GM19043 (cell line): Measurements from ENCODE around the gene ATXN1.
A peak's percentile ranks its signal among the peaks of the same experiment; 100 is the strongest.

Experiments
- ATAC-seq: cut with Tn5 transposase; IDR thresholded peaks from one replicate; pipeline ENCODE4 v1.9.1; 2021; ENCODE audit warnings: low read depth; ENCODE audit not compliant: unreplicated experiment

ATXN1 gene

DNA sequence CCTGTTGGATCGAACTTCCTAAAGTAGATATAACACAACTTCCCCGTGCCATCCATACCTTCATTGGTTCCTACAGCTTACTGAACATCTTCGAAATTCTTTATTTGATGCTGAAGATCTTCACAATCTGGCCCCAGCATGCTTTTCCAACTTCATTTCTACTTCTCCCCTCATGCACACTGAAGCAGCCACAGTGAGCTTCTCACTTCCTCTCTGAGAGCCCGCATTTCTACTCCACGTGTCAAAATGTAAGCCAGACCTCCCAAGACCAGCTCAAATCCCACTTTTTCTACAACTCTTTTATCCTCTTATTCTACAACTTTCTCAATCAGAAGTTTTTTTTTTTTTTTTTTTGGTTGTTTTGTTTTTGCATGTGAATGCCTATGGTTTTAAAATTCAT, 268.1 kb downstream of the ATXN1 start:
- ATAC-seq: peak; percentile 37

DNA sequence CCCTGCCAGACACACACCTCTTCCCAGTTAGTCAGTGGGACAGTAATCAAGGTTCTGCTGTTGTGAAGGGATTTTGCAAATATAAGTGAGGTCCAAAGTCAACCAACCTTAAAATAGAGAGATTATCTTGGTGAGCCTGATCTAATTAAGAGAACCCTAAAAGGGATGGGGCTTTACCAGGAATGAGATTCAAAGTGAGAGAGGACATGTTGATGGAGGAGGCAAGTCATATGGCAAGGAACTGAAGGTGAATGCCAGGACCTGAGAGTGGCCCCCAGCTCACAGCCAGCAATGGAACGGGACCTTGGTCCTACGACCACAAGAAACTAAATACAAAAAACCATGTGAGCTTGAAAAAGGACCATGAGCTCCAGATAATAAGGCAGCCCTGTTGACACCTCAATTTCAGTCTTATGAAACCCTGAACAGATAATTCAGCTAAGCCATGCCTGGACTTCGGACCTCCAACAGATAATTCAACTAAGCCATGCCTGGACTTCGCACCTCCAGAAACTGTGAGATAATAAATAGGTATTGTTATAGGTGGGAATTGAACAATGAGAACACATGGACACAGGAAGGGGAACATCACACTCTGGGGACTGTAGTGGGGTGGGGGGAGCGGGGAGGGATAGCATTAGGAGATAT, 269.5 kb downstream of the ATXN1 start:
- ATAC-seq: no peak

DNA sequence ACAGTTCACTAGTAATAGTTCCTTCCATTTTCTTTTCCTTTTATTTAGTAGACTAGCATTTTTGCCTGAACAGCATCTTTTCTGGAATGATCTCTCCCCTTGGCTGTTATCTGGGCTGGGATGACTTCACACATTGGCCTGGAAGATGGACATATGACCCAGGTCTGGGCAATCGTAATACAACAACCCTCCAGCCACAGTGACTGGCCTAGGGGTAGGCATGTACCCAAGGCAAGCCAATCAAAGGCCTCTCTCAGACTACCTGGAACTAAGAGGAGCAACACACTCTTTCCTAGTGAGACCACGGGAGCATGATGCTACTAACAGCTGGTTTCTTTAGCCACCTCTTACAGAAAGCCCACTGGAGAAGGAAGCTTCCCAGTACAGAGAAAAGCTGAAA, 270.6 kb downstream of the ATXN1 start:
- no peak for ATAC-seq

DNA sequence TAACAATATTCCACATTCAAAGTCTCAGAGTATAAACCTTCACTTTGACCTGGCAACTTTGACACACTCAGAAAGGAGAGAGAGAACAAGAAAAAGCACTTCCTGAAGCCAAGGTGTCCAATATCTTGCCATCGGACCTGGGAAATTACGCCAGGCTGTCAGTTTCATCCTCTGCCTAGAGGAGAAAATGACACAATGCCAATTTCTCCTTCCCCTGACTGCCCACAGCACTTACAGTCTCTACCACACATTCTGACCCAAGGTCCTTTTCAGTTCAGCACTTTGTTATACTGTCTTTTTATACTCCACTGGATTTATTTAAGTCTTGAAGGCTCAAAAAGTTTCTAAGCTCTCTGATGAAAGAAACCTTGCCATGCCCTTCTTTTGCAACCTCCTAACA, 272.4 kb downstream of the ATXN1 start:
- ATAC-seq: no peak

DNA sequence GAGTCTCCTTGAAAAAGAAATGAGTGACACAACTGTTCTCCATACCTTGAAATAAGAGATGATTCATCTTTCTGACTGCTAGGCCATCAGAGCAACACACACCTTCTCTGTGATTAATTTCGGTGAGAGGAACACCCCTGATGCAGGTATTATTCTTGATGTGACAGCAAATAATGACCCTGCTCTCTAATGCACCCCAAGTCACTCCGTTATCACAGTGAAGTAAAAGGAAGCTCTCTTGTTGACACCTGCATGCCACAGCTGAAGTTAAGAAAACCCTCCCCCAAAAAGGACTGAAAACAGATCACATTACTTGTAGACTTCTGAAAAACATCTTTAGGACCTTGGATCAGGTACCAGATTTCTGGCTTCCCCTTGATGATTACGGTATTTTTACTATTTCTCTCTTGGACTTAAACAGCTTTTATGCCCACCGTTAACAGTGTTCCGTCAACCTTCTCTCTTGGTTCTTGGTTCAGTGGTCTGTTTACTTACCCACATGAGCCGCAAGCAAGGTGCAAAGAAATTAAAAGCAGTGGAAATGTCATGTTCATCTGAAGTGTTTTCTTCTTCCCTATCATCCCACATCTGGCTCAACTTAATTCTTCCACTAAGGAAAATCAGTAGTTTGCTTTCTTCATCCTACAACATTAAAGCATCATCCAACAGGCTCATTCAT, 273.1 kb downstream of the ATXN1 start:
- ATAC-seq: no peak

DNA sequence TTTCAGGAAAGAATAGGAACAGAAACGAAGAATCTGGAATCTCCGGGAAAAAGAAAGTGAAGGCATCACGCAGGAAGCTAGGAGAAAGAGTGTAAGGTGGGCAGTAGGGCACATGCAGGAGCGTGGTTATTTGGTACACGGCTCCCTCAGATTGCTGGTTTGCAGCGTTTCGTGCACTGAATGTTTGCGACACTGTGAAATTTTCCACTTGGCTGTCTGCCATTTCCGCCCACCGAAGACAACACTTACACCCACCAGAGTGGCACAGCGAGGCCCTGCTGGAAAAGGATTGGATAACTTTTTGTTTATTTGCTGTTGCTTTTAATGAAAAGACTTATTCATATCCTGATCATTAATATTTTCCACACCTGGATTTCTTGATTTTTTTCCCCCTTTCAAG, 274.6 kb downstream of the ATXN1 start:
- ATAC-seq: no peak

DNA sequence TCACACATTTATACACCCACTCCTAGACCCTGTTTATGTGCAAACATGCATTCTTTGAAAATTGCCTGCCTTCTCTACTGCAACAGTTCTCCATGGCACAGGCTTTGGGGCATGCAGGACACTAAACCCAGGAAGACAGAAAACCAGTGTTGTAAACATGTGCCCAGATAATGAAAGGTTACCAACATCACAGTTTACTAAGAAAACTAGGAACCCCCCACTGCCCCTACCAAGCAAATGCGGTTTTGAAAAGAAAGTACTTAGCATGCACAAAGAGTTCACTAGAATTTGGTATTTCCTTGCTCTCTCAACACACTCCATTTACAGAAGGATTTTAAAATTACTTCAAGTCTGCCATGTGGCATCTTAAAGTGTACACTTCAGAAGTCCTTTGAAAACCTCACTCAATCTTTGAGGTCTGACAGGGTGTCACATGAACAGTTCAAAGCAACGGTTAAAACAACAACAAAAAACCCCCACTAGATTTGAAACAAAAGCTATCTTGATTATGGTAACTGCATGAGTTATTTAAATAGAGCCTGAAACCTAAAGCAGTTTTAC, 277.9 kb downstream of the ATXN1 start:
- ATAC-seq: no peak

DNA sequence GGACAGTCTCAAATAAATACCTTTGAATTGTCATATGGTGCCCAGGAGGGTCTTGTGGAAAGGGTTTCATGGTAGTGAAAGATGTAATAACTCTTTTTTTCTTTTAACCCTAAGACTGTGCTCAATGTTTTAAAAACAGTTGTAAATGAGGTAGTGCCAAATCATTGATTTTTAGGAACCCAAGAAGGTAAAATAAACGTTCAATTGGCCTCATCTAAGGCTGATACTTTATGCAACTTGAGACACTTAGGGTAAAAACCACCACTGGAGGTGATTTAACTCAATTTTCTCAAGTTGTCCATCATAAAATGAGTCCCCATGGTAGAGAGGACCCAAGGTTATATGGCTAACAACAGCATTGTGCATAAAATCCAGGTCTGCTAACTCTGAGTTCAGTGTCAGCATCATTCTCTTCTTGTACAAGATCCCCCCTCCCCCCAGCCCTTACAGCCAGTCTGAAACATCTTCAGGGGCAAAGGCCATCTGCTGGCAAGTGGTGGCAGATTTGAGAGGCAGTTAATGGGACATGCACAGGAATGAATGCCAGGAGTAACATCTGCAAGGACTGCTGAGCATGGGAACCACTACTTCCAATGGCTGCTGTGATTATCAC, 278.5 kb downstream of the ATXN1 start:
- no peak for ATAC-seq

DNA sequence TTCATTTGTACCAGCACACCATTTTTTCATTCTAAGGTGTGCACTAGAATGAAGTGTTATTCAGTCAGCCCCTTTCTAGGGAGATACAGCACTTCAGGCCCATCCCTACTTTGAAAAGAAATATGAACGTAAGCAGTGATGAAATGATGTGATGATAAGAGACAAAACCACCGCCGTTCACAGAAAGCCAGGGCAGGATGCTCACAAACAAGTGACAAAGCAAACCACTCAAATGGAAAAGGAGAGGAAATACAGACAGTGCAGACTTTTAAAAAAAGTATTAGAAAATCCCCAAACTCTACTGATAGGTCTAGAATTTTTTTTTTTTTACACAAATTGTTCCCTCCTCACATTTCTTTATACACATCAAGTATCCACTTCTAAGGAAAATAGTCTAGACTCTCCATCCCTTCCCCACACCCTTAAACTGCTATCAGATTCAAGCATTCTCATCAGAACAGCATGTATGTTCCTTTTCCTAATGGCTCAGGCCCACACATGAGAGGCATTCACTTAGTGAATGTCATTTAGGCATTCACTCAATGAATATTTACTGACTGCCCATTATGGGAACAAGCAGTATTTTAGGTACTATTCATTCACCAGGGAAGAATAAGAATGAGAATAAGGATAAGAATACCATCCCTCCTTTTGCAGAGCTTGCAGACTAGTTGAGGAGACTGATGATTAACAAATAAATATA, 279.4 kb downstream of the ATXN1 start:
- ATAC-seq: no peak

DNA sequence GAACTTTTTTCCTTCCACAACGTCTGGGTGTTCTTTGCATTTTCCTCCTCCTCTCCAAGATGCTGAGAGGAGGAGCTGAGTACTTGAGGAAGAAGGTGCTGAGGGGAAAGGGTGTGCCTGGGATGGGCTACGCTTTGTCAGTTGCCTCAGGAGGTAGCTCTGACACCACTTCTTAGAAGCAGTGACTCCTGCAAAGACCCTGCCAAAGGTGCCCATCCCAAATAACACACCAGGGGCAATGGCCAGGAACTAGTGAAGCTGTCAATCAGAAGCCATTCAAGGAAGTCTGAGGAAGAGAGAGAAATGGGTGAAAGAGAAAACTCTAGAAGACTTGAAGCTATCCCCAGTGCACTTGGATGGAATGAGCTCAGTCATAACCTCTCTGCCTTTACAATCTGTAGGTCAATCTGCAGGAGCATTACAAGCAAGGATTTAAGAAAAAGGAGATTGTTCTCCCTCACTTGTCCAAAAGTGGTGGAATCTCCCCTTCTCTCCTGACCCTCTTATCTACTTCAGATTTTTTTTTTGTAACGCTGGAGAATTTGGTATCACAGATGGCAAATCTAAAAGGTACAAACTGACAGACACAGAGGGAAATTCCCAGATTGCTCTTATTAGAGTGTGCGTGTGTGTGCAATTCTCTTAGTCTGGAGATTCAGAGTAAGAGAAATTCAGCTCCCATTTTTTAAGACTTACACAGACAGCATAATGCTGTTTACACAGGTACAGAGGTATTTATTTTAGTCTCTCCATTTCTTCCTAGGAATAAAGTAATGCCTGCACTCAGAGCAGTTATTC, 280.3 kb downstream of the ATXN1 start:
- no peak for ATAC-seq

DNA sequence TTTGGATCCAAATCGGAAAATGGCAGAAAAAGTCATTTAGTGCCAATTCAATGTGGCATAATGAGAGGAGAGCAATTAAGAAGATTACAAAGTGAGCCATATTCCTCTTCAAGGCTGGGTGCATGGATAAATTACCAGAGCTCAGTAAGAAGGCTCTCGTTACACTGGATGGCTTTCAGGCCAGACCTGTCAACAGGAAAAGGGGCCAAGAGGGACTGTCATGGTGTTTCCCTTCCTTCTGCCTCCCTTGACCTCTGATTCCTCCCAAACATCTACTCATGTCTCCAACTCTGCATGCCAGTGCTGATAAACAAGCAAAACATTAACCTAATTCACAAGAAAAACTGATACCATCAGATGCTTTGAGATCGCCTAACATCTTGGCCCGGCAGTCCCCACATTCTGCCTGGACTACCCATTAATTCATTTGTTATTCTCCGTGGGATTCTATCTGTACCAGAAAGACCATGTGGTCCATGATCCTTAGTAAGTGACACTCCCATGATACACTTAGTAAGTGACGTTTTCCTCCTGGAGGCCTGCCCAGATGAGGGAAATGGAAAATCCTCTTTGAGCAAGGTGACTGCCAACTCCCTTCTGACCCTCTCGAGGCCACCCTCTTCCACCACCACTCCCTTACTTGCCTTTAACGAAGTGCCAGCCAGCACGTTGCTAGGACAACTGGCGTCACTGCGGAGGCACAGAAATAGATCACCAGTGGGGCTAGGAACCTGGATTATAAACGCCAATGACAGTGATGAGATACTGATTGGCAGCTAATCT, 283.7 kb downstream of the ATXN1 start:
- no peak for ATAC-seq

DNA sequence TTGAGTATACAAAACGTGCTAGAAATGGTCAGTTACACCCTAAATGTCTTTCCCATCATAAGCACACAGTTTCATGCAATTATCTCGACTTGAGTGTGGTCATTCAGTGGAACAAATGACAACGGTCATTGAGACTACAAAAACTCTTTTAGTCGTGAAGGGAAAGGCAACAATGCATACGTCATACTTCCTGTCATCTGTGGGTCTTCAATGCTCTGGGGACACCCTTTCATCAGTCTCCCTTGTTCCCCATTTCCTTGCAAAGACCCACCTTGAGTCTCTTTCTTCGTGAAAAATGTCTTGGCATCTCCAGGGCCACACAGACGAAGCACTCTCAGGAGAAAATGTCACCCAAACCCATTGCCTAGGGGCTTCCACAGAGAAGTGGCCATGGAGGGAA, 284.4 kb downstream of the ATXN1 start:
- no peak for ATAC-seq

DNA sequence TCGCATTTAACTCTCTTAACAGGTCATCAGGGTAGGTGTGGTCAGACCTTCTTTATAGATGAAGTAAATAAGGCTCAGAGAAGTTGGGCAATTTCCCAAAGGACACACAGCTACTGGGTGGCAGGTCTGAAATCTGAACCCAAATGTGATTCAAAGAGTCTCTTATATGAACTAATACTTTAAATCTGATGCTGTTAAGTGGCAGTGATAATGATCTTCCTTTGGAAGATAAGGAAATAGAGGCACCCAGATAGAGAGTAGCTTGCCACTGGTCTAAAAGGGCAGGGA, 285.8 kb downstream of the ATXN1 start:
- ATAC-seq: no peak

DNA sequence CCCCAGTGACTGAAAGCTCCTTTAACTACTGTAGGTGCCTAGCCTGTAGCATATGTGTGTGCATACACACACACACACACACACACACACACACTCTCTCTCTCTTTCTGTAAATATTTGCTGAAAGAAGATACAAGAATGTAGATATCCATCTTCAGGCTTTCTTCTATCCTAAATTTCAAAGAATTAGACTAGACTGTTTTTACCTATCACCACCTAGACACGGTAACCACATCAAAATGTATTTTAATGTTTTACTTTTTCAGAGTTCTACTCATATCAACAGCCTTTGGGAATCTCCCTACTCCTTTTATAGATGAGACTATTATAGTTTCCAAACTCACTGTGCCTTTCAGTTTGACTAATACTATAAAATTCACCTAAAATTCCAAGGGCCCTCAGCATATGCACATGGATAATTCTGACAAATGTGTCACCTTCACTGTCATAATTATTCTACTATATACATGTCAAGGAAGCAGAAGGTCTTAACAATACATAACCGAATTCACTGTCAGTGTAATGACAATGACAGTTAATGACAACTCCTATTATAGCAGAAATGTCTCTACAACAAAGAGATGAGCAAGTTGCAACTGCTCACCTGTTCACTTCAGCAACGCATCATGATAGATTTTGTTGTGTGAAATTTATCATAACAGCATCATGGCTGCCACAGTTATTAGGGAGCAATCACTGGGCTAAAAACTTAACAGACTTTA, 286.3 kb downstream of the ATXN1 start:
- no peak for ATAC-seq

DNA sequence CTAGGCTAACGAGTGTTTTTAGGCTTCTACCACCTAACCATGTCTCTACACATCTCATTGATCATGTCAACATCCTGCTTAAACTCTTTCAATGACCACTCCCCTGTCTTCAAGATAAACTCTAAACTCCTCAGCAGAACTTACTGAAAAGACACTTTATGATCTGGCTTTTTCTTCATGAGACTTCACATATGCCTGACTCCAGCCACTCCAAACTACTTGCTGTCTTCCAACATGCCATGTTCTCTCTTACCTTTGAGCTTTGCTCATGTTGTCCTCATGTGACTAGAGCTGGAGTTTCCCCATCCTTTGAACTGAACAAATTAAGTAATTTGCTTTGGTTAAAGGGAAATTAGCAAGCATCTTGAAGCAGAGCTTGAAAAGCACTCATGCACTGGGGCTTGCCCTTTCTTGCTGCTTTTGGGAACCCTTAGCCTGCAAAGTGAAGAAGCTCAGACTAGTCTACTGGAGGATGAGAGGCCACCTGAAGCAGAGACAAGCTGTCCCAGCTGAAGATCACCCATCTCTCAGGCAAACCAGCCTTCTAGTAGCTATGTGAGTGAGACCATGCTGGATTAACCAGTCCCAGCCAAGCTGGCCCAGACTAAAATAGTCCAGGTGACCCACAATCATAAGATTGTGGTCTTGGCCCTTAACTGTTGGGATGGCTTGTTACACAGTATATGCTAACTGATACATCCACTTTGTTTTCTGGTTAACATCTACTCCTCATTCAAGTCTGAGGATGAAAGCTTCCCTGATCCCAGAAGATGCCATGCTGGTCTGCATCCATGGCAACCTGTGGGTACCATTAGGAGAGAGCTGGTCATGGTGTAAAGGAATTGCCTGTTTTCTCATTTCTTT, 287.1 kb downstream of the ATXN1 start:
- no peak for ATAC-seq

DNA sequence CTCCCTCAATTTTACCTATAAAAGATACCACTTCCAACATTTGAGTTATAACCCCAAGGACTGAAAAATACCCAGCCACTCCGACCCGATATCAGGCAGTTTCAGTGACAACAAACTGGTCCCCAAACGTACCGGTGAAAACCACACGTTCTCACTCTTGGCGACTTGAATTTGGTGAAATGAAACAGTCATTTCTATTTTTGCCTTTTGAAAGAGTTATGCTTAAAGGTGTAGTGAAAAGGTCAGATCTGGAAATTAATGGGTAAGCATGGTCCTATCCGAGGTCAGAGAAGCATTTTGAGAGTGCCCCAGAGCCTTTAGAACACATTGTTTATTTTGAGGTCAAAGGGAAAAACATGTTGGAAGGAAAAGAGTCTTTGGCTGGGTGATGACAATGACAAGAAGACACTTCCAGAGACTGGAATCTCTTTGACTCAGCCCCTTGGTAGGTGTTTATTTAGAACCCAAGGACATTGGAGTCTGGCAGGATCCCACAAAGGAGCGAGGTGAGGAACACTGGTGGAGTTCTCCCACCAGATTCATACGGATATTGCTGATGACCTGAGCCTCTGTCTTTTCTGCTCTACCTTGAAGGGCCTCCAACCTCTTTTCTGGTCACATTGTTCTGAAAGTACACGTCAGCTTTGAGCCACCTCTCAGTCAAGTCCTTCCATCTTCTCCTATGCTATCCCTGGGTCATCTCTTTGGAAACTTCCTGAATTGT, 287.9 kb downstream of the ATXN1 start:
- peak; percentile 50 for ATAC-seq

DNA sequence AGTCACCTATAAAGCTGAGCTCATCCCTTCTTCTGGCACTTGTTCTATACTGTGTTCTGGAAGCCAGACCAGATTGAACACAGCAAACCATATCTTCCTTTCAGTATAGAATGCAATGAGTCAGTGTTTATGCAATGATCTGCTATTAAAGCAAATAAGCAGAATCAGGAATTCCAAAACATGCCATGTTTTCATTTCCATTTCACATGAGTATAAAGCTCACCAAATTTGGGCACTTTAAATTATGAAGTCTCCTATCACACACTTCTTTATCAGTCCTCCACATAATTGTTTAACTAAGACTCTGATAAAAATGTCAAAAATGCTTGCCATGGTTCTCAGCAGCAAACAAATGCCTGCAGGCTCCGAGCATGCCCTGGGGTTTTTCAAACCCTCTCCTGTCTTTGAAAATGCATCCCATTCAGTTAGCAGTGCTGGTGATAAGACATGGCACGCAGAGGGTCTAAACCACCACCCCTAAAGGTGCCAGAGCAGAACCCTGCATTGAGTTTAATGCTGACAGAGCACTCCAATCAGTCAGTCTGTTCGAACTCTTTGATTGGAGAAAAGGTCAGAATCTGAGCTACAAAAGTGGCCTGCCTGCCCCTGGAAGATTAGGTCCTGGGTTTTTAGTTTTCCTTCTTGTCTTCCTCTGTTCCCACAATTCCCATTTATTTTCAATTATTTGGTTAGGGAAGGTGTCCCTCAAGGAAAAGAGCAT, 288.8 kb downstream of the ATXN1 start:
- no peak for ATAC-seq
